G401.6 (cell line): ENCODE measurements around the gene SIL1.
"Not testable (repeated sequence)": the region's sequence is repeated elsewhere in the genome, so short reads cannot be mapped to it uniquely, and the experiment has no call there.

Source experiments
- FAIRE-seq: peaks from 2 replicates; lab custom pipeline; 2012; peaks lifted over from hg19 to GRCh38; lab: Jason Lieb, UNC

The SIL1 gene

DNA sequence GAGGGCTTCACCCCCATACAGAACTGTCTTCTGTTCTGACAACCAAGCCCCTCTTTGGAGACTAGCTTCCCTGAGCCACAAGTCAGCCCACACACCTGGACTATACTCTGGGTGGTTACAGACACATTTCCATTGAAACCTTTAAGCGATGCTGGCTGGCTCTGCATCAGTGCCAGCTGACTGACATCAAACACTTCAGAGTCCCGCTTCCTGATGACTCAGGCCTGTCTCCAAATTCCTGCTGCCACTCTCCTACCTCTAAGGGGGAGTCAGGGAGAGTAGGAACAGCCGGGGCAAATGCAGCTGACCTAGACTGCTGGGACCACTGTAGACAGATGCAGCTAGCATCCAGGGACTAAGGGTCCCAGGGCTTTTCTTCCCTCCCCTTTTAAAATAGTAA lies 59.4 kb downstream of the SIL1 start:
- no peak for FAIRE-seq

DNA sequence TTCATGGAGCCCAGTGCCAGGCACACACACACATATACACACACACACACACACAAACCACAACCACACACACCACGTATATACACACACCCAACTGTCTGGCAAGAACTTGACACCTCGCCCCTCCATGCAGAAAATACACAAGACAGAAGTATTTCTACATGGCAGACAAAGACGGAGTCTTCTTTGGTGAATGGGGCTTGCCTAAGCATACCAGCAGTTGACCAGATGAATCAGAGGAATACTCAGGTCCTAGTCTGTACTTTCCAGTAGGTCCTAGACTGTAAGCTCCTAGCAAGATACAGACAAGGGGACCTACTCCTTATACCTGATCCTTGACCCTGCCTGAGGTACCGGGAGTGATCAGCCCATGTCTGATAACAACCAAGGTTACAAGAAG lies 60.1 kb downstream of the SIL1 start:
- no peak for FAIRE-seq

- FAIRE-seq: no peak
Measured at GRCh38 chr5:139137697-139138096, 60.5 kb downstream of the SIL1 start.

- no peak for FAIRE-seq
Measured at GRCh38 chr5:139134906-139135305, 63.3 kb downstream of the SIL1 start.

DNA sequence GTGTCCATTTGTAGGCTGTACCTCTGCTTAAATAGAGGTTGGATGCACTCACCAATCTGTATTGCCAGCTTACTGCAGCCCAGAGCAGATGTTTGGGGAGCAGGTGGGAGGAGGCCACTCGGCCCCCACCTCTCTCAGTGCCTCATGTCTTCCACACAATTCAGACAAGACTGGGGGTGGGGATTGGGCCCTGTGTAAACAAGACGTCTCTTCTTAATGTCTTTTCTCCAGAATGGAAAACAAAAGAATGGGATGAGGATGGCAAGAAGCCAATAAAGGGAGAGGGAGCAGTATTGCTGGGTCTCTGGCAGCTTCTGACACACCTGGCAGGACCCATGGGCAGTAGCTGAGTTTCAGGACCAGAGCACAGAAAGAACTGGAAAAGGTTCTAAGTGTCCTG lies 64.9 kb downstream of the SIL1 start:
- FAIRE-seq: no peak

- FAIRE-seq: no peak
Measured at GRCh38 chr5:139132515-139132914, 65.7 kb downstream of the SIL1 start.

- no peak for FAIRE-seq
Measured at GRCh38 chr5:139131921-139132432, 66.2 kb downstream of the SIL1 start.

DNA sequence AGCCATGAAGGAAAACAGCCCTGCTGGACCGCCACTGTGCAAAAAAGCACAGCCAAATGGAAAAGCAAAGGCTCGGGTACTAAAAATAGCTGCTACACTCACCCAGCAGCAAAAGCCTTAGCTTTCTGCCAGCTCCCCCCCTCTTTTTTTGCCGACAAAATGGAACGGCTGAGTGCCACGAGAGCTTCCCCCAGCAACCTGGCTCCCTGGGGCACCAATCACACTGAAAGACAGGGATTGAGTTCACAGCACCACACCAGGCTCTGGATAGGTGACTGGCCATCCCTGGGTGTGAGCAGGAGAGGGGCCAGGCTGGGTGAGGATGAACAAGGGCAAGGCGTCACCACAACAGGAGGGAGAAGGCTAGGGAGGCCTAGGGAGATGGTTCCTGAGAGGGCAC lies 66.7 kb downstream of the SIL1 start:
- FAIRE-seq: no peak

DNA sequence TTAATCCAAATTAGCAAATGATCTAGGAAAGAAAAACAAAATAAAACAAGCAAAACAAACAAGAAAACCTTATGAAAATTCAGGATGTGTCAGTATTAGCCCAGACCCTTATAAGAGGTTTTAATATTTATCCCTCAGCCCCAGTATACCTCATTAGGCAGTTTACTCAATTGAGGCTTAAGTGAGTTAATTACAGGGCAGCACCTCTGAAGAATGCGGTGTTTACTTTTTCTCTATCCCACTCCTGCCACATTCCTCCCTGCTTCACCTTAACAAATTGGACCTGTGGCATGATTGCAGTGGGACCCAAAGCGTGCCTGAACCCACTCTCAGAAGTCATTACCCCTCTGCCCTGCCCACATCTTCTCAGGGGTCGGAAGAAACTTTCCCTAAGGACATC lies 67.1 kb downstream of the SIL1 start:
- FAIRE-seq: no peak

DNA sequence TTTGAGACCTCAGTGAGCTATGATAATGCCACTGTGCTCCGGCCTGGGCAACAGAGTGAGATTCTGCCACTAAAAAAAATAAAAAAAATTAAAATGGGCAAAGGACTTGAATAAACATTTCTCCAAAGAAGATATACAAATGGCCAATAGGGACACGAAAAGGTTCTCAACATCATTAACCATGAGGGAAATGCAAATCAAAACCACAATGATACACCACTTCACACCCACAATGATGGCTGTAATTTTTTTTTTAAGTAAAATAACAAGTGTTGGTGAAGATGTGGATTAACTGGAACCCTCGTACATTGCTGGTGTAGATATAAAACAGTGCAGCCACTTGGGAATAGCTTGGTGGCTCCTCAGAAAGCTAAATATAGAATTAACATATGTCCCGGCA lies 68.0 kb downstream of the SIL1 start:
- FAIRE-seq: no peak

DNA sequence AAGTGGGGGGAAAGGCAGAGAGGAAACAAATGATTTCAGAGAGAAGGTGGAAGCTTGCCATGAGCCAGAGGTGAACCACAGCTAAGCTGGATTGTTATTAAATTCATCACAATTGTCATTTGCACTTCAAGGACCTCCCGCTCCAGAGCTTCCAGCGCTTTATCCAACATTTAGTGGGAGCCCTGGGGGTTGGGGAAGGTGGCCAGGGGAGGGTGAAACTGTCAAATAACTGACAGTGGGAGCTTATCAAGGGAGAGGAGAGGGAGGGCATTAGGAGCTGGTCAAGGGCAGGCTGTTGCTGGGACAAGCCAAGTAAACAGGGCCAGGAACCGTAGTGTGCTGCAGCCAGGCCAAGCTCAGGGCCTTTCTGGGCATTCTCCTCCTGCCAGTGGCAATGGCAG lies 71.5 kb downstream of the SIL1 start:
- no peak for FAIRE-seq

- FAIRE-seq: no peak
Measured at GRCh38 chr5:139125991-139126390, 72.2 kb downstream of the SIL1 start.

GRCh38 chr5:139124774-139125520 lies 73.2 kb downstream of the SIL1 start:
- FAIRE-seq: no peak

GRCh38 chr5:139121120-139121519 lies 77.0 kb downstream of the SIL1 start:
- FAIRE-seq: no peak

GRCh38 chr5:139120521-139120920 lies 77.6 kb downstream of the SIL1 start:
- no peak for FAIRE-seq

DNA sequence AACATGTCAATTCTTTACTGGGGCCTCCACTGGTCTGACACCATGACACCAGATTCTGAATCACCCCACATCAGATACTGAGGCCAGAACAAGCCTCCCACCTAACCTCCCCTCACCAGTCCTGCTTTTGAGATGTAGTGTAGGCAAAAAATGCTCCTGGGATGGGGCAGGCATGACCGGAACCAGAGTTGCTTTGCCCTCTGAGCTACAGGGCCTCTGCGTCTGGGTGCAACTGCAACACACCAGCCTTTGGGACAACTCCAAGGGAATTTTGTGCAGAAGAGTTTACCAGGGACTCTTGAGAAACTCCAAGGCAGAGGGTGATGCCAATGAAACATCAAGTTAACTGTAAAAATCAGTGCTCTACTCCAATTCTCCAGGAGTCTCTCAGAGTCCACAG lies 79.4 kb downstream of the SIL1 start:
- FAIRE-seq: no peak

DNA sequence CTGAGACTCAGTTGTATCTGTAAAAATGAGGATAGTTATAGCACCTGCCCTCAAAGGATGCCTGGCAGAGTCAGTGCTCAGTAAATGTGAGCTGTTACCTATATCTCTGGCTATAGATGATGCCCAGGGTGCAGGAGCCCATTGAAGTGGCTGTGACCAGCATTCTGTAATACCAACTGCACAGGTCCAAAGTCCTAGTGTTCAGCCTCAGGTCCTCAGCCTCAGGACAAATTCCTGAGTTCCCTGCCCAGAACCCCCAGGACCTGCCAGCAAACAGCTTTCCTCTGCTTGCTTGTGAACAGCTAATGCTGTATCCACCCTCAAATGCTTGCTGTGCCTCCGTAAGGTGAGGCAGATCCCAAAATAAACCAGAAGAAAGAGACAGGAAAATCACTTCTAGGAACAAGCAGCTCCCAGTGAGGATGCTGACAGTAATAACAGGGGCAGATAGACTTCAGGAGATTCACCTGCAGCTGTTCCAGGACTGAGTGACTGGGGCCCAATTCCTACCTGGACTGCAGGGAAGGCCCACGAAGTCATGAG lies 80.8 kb downstream of the SIL1 start:
- no peak for FAIRE-seq

- no peak for FAIRE-seq
Measured at GRCh38 chr5:139116100-139116655, 82.0 kb downstream of the SIL1 start.

GRCh38 chr5:139113892-139114291 lies 84.3 kb downstream of the SIL1 start:
- FAIRE-seq: no peak

DNA sequence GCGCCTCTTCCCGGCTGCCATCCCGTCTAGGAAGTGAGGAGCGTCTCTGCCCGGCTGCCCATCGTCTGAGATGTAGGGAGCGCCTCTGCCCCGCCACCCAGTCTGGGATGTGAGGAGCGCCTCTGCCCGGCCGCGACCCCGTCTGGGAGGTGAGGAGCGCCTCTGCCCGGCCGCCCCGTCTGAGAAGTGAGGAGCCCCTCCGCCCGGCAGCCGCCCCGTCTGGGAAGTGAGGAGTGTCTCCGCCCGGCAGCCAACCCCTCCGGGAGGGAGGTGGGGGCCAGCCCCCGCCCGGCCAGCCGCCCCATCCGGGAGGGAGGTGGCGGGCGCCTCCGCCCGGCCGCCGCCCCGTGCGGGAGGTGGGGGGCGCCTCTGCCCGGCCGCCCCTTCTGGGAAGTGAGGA lies 85.8 kb downstream of the SIL1 start:
- not testable (repeated sequence) for FAIRE-seq

DNA sequence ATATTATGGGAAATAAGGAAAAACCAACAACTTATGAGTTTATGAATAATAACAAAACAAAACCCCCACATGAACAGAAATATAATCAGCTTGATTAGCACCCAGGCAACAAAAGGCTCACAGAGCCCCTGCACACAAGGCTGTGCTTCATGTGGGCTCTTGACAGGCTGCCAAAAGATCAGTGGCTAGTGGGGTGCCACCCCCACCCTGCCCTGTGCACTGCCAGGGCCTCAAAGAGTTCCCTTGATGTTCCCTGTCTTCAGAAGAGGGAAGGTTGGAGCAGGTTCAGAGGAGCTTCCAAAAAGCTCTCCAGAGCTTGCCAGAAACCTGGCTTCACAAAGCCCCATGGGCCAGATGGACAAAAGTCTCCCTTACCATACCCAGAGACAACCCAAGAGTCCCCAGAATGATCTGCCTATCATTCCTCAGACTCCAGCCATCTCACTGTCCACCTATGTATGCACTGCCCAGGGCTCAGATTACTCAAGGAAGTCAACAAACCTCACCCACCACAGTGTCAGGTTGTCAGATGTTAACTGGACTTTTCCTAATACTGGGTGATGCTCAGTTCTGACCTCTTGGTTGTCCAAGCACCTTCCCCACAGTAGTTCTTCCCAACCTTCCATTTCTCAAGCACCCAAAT lies 87.5 kb downstream of the SIL1 start:
- FAIRE-seq: no peak

DNA sequence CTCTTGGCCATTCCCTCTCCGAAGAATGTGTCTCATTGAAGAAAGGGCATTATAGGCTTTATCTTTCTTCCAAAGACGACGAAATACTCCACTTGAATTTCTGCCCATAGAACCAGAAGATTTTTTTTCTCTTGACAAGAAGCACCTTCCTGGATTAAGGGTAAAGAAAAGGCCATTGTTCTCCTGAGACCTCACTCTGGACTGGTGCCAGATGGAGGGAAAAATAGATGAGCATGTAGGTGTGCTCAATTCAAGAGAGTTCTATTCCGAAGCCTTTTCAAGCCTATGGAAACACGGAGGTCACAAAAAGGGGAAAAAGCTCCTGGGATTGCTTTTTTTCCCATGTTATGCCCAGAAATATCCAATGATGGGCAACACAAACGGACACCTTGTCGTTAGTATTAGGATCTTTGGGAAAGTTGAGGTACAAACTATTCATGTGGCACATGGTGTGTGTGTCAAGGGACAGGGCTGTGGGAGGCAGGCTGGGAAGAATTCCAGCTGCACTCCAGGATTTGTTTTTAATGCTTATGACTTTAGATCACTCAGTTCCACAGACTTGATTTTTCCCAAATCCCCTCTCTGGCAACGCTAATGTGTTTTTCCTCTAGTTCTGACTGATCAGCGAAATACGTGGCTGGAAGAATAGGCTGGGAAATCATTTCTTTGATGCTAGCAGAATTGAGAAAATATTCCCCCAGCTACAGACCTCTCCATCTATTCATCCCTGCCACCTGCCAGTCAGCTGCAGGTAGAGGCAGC lies 89.9 kb downstream of the SIL1 start:
- FAIRE-seq: no peak

DNA sequence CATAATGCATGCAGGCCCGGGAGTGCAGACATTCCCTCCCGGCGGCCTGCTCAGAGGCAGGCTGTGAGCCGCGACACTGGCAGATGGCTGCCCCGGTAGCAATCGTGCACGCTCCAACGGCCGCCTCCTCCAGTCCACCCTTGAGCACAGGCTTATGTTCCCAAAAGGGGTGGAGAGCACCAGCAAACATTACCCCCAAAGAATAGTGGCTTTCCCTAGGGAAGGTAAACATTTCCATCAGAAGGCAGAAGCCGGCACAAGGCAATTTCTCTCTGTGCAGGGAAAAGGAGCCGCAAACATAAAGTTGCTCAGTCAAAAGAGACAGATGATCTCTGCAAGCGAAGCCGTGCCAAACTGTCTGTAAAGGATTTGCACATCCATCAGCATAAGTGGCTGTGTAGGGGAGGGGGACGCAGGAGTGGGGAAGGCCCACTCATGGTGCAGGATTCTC lies 92.5 kb downstream of the SIL1 start:
- no peak for FAIRE-seq
